Stimulated activated CD8-positive, alpha-beta memory T cell treated with anti-CD3 and anti-CD28 coated beads, Interleukin-7, amount 100 ng/mL, for 48 hours (primary cell): ENCODE results near the gene MTOR.
"Not testable (repeated sequence)": the region's sequence is repeated elsewhere in the genome, so short reads cannot be mapped to it uniquely, and the experiment has no call there.

Experiments used
- DNase-seq, 2 donors: peaks; one replicate each; pipeline ENCODE4 v3.0.0-alpha.2; 2020; ENCODE audit warnings: low read depth in 1 of 2; ENCODE audit errors: extremely low read depth in 1 of 2

Gene MTOR

DNA sequence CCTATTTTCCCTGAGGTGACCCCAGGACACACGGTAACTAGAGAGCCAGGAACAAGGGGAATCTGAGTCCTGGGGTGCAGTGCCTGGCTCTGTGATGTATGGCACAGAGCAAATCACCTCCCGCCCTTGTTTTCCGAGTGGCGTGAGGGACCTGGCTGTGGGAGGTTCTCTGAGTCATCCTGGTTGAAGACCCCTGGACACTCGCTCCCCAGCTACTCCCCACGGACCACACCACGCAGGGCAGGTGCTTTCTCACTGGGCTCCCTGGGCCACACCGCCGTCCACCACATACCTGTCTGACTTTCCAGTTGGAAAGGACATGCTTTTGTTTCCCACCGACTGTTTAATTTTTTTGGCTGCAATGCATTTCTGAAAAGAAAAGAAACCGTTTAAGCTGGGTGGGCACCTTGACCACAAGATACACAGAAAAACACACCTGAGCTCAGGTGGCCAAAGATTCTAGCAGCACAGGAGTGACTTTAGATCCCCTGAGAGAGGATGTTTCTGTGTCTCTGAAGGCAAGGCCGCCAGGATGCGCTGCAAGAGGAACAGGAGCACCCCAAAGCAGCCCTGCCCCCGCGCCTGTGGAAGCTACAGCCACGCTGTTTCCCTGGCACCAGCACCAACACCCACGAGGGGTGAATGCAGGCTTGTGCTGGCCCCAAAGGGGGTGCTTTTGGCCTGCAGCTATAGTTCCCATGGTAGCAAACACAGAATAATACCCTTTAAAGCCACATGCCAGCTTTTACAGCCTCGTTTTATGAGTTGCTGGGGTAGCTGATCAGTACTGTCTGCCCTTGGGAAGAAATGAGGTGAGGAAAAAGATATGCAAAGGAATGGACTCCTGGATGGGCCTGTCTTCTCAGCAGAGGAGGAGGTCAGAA is 194.4 kb downstream of the MTOR start:
- no peak for DNase-seq

DNA sequence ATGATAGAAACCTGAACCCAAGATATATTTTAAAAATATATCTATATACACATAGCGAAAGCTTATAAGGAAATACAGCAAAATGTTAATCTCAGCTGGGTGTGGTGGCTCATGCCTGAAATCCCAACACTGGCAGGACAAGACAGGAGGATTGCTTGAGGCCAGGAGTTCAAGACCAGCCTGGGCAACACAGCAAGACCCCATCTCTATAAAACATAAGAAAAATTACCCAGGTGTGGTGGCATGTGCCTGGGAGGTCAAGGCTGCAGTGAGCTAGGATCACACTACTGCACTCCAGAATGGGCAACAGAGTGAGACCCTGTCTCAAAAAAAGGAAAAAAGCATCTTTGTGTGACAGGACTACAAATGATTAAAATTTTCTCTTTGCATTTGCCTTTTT is 196.6 kb downstream of the MTOR start:
- no peak for DNase-seq

DNA sequence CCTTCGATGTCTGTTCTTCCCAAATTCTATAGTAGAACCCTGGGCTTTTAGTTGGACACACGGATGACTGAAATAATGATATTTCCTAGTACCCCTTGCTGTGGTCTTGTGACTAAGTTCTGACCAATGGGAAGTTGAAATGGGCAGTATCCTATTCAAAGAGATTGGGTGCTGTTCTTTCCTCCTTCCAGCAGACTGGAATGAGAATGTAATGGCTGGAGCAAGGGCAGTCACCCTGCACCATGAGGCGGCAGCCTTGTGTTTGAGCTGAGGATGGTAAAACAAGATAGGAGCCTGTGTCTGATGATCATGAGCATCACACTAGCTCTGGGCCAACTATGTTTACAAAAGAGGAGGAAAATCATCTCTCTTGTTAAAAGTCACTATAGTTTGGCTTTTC is 197.4 kb downstream of the MTOR start:
- no peak for DNase-seq

DNA sequence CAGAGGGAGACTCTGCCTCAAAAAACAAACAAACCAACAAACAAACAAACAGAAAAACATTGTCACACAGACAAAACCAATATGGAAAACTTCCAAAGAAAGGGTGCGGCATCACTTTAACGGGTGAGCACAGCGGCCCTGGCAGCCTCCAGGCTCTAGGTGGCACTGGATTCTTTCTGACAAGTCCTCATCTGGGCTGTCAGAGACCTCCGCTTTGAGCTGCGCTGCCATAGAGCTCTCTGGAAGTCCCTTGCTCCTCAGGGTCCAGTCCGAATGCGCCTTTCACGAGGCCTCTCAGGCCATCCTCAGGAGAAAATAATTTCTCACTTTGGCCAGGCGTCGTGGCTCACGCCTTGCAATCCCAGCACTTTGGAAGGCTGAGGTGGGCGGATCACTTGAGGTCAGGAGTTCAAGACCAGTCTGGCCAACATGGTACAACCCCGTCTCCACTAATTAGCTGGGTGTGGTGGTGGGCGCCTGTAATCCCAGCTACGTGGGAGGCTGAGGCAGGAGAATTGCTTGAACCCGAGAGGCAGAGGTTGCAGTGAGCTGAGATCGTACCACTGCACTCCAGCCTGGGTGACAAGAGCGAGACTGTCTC is 198.3 kb downstream of the MTOR start:
- DNase-seq = not testable (repeated sequence)

DNA sequence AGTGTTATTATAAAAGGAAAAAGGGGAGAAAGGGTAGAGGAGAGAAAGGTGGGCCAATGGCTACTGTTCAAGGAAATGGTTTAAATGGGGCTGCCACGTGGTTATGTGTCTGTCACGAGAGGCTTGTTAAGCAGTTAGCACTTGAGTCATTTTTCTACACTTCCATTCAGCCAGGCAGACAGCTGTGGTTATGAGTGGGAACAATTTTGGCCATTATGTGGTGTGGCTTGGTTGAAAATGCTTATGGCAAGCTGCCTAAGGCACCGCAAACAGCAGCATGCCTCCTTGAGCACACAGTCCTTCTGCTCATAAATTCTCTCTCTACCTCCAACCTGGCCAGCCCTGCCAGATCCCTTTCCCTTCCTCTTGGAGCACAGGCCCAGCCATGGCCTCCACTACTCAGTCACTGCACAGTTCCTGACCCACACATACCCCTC is 199.4 kb downstream of the MTOR start:
- peak; percentile 39 to 47 for DNase-seq

DNA sequence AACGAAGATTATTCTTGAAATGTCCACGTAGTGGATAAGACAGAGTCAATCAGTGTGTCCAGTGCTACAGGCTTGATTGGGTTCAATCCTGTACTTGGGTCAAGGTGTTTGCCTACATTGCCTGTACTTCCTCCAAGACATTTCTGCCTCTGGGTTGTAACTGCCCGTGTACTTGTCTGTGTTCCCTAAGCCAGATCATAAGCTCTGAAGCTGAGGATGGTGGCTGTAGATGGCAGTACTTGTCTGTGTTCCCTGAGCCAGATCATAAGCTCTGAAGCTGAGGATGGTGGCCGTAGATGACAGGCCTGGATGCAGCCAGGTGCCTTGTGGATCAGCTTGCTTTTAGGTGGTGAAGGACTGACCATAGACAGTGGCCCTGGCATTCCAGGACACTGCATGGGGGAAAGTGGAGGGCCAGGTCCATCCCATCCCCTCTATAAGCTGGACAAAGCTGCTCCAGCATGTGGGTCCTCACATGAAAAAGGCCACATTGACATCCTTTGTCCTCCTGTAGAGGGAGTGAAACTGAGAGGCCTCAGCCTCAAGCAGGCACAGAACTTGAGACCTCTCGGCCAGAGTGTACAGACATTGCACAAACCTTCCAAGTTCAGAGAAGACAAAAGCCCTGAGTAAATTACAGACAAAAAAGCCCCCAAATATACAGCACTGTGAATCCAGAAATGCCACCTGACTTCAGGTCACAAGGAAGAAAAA is 200.5 kb downstream of the MTOR start:
- no peak for DNase-seq

DNA sequence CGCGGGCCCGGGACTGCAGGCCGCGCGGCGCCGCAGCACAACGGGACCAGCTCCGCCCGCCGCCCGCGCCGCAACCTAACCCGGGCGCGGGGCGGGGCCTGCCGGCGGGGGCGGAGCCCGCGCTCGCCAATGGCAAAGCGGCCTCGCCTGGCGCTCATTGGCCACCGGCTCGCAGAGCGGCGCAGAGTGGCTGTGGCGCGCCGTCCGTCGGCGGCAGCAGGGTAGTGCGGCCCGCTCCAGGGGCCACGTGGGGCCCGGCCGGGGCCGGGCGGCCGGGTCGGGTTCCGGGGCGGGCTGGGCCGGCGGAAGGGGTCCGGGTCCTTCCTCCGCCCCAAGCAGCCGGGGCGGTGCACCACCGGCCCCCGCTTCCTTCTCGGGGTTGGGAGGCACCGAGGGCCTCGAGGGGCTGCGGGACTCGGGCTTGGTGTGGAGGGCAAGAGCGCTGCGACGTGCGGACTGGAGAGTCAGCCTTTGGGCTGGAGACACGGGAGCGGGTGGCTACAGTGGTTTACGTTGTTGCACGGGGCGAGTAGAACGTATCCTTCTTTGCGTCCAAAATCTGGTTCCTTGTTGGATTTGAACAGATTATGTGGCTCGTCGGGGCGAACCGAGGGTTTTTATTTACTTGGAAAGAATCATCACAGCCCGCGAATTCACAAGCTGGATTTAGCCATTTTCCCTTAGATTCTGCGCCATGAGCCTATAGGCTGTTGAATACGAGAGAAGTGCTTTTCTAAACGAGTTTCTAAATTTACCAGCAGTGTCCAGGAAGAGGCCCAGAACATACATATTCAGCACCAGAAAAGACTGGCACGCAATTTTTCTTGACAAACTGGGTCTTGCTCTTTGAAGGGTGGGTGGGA is 202.2 kb downstream of the MTOR start, which contains the start of gene SRM:
TSS of gene SRM (minus strand) at position 51 of the 863 bp plus-strand sequence. CDS start 75 bp downstream, outside the sequence.
- DNase-seq = peak; percentile 86 to 91

DNA sequence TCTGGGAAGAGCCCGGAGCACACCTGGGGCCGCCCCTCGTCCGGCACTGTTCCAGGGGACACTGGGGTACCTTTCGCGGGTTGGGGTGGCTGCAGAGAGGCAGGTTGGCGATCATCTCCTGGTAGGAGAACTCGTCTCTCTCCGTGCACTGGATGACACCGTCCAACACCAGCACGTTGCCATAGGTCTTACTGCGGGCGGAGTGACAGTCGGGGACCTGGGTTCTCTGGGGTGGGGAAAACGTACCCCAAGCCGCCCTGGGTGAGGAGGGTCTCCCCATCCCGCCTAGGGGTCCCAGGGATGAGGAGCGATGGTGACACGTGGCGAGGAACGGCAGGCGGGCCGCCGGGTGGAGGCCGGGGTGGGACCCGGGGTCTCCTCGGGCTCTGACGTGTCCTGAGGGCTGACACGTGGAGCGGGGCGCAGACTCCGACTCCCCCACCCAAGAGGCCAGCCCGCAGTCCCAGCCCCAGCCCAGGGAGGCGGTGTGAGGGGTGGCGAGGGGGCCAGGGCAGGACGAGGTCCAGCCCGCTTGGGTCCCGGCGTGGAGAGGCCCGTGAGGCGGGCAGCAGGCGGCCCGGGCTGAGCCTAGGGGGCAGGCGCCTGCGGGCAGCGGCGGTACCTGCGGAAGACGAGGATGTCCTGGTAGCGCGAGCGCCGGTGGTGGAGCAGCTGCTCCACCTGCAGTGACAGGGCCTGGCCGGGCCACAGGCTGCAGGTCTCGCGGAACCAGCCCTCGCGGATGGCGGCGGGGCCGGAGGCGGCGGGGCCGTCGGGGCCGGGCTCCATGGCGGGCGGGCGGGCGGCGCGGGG is 203.0 kb downstream of the MTOR start:
- DNase-seq = no peak

DNA sequence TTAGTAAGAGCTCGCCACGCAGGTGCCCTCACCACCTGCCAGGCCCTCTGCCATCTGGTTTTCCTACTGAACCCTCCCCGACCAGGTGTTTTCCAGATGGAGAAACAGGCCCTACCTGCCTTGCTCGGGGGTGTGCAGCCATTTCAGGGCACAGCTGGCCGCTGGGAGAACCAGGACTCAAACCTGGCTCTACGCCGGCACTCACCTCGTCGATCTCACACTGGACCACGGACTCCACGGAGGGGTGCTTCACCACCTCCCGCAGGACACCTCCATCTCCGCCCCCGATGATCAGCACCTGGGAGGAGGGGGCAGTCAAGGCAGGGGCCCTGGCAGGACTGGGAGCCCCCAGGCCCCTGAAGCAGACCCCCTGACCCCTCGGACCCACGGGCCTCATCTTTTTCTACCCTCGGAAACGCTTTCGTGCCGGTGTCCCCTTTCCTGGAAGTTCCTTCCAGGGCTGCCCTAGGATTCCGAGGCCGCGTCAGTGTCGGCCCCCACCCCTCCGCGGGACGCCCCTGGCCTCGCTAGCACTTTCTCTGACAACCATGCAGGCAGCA is 203.7 kb downstream of the MTOR start:
- DNase-seq = no peak

DNA sequence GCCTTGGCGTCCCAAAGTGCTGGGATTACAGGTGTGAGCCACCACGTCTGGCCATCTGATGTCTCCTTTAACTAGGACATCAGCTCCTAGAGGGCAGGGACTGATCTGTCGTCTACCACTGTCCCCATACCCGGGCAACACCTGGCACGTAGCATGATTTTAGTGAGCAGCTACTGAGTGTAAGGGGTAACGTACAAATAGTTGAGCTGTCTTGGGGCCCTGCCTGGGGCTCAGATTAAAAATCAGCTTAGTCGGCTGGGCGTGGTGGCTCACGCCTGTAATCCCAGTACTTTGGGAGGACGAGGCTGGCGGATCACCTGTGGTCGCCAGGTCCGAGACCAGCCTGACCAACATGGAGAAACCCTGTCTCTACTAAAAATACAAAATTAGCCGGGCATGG is 204.3 kb downstream of the MTOR start:
- DNase-seq = no peak

DNA sequence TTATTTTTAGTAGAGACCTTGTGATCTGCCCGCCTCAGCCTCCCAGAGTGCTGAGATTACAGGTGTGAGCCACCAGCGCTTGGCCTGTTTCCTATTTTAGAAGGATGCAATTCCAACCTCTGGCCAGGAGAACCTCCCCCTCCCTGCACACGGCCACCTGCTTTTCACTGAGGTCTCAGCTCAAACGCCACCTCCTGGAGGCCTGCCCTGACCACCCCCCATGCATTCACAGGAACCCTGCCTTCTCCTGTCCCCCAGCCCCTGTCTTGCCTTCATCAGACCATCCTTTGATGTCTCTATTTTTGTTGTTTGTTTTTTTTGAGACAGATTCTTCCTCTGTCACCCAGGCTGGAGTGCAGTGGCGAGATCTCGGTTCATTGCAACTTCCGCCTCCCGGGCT is 204.9 kb downstream of the MTOR start:
- DNase-seq = no peak
